Spleen (tissue), 13 donors: ENCODE results near the gene SLC19A2. TPM values are rescaled to one million over a fixed set of nuclear protein-coding genes. Genes with fewer than 3 reads are reported as not detected.
"Not testable (repeated sequence)": the region's sequence is repeated elsewhere in the genome, so short reads cannot be mapped to it uniquely, and the experiment has no call there.

Experiments
- DNase-seq: peaks from one replicate; pipeline ENCODE4 v3.0.0-alpha.2; 2020
- H3K27ac ChIP-seq, 8 donors: fragments of 200-600 bp; sonication (generic) in 7 of 8; 1 replicate in 4 of 8; 2 replicates in 4 of 8; pipeline versions ENCODE4 v1.5.0 to v1.8.0; 2016 to 2021; ENCODE audit warnings: inconsistent platforms in 4 of 8, mild to moderate bottlenecking in 4 of 8, moderate library complexity in 1 of 8
- H3K27me3 ChIP-seq, 7 donors: fragments of 200-600 bp; sonication (generic) in 6 of 7; replicated peaks in 1 of 7; 1 replicate in 4 of 7; 2 replicates in 3 of 7; pipeline versions ENCODE4 v1.5.0 to v1.8.0; 2016 to 2021; ENCODE audit warnings: inconsistent platforms in 3 of 7, mild to moderate bottlenecking in 1 of 7
- H3K36me3 ChIP-seq, 6 donors: fragments of 200-600 bp; sonication (generic) in 5 of 6; 1 replicate in 4 of 6; 2 replicates in 2 of 6; pipeline versions ENCODE4 v1.5.0 to v1.8.0; 2016 to 2021; ENCODE audit warnings: inconsistent platforms in 2 of 6
- H3K4me1 ChIP-seq, 6 donors: fragments of 200-600 bp; sonication (generic) in 5 of 6; 1 replicate in 3 of 6; 2 replicates in 3 of 6; pipeline versions ENCODE4 v1.5.0 to v1.8.0; 2016 to 2021; ENCODE audit warnings: inconsistent platforms in 3 of 6
- H3K4me3 ChIP-seq, 8 donors: fragments of 200-600 bp; sonication (generic) in 7 of 8; 1 replicate in 4 of 8; 2 replicates in 4 of 8; pipeline versions ENCODE4 v1.5.0 to v1.8.0; 2016 to 2021; ENCODE audit warnings: inconsistent platforms in 4 of 8, mild to moderate bottlenecking in 4 of 8, moderate library complexity in 2 of 8
- H3K9me3 ChIP-seq, 8 donors: fragments of 200-600 bp; sonication (generic) in 7 of 8; 1 replicate in 4 of 8; 2 replicates in 4 of 8; pipeline versions ENCODE4 v1.5.0 to v1.8.0; 2016 to 2021; ENCODE audit warnings: inconsistent platforms in 4 of 8
- POLR2A ChIP-seq, 3 donors: fragments of 450-650 bp; IDR thresholded peaks; one replicate each; pipeline ENCODE4 v1.5.1; 2017; ENCODE audit warnings: antibody characterized with exemption in 3 of 3, mild to moderate bottlenecking in 1 of 3
- POLR2AphosphoS5 ChIP-seq, 3 donors: sonication (generic); formaldehyde crosslinking; IDR thresholded peaks; one replicate each; pipeline ENCODE4 v1.5.1; 2017; ENCODE audit warnings: antibody characterized with exemption in 3 of 3
- WGBS, 5 donors: extraction: QIAGEN DNeasy Blood & Tissue Kit in 3 of 5; methylation state at CpG; one replicate each; pipeline versions ENCODE4 v1.1.5 to v1.1.7; 2013 to 2018; 5-methylcytosine and 5-hydroxymethylcytosine counted together
- intact Hi-C: fragments of 100-400 bp; cut with DNase I; formaldehyde crosslinking; loops from one replicate; pipeline ENCODE4 v1.15.0; 2023; ENCODE audit warnings: low total_unique reads
- long read RNA-seq, 2 donors: transcript quantifications; one replicate each; lab custom pipeline, GENCODE V29; 2026
- polyA plus RNA-seq, 3 donors: library from polyadenylated mRNA; stranded (reverse); fragments of 200-250 nt; gene quantifications; one replicate each; pipeline ENCODE4 v1.2.1, GENCODE V29; 2013
- total RNA-seq, 7 donors: library from RNA; depleted of rRNA in 3 of 7; stranded (reverse); fragments of >200 nt in 3 of 7; fragmentation: NEBNext Ultra II Directional in 4 of 7; extraction: Animal tissue kit (Norgen Biotek cat#: 25700) in 4 of 7; gene quantifications; one replicate each; pipeline versions ENCODE4 v1.1.0 to v1.2.1, GENCODE V29; 2016 to 2021
- TF ChIP-seq, protein P1 (sequence below), 11 experiments: fragments of 200-600 bp in 7 of 11; fragments of 450-650 bp in 4 of 11; sonication (generic) in 4 of 11; IDR thresholded peaks in 8 of 11; conservative IDR thresholded peaks in 3 of 11; 1 replicate in 7 of 11; 2 replicates in 4 of 11; pipeline versions ENCODE4 v1.4.0 to v1.8.0; 2016 to 2021; ENCODE audit warnings: antibody characterized with exemption in 11 of 11, inconsistent platforms in 4 of 11, mild to moderate bottlenecking in 1 of 11
- donor health status: healthy with polysubstance abuse.
- donor health status: DM: no; HTN: no; CAD: no; lungs with moderate emphysema.
- donor health status: DM: no; HTN: no; CAD: no.
- donor health status: Bipolar disorder and iron deficiency.
- donor health status: healthy.
- donor health status: DM: no; HTN: no; CAD: no.
- donor health status: DM: yes; HTN: yes; CAD: no.

SLC19A2 gene, protein sequence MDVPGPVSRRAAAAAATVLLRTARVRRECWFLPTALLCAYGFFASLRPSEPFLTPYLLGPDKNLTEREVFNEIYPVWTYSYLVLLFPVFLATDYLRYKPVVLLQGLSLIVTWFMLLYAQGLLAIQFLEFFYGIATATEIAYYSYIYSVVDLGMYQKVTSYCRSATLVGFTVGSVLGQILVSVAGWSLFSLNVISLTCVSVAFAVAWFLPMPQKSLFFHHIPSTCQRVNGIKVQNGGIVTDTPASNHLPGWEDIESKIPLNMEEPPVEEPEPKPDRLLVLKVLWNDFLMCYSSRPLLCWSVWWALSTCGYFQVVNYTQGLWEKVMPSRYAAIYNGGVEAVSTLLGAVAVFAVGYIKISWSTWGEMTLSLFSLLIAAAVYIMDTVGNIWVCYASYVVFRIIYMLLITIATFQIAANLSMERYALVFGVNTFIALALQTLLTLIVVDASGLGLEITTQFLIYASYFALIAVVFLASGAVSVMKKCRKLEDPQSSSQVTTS
- 1 to 10 TPM; 2.4 to 6.7 (median 3.9) TPM for total RNA-seq
- polyA plus RNA-seq, result 1 to 10 TPM; 2.0 to 4.0 (median 3.4) TPM
- long read RNA-seq, donor 1, partial matches to known transcripts, result 0 of 1 reads
- long read RNA-seq, donor 1, other reads (novel, unspliced or antisense), result 0 of 1 reads
- long read RNA-seq, donor 2, result 0 reads

DNA sequence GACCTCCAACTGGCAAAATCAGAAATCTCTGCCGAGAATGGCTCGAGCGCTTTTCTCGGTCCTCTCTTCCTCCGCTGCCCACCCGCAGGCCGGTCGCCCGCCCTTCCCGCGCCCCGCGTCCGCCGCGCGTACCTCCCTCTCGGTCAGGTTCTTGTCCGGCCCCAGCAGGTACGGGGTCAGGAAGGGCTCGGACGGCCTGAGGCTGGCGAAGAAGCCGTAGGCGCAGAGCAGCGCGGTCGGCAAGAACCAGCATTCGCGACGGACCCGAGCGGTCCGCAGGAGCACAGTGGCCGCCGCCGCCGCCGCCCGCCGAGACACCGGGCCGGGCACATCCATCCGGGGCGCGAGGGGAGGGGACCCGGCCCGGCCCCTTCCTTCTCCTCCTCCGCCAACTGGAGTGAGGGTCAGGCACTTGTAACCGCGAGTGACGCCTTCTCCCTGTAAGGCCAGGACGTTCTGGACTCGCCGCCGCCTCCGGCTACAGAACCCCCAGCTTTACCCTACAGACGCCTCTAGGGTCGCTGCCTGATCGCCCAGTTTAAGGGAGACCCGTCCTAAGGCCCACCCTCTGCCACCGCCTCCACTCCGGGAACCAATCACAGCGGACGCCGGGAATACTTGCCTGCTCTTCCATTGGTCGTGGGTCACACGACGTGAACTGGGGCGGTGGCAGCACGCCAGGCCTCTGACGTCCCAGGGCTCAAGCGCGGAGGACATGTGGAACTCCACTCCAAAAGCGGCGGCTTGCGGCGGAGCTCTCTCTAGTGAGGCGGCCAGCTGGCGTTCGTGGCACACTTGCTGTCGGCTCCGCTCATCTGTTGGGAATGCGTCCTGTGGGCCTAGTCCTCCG lies at the start of gene SLC19A2:
TSS of gene SLC19A2 (minus strand) at position 514 of the 850 bp plus-strand sequence. CDS start at position 336, 178 bp downstream.
- peak; percentile 93 to 96 (median 96) for TF ChIP-seq POLR2AphosphoS5 (IDR thresholded peaks at IDR 0.05)
- TF ChIP-seq POLR2A (IDR thresholded peaks at IDR 0.05), result peak in 1 of 3 donors; percentile 75
- TF ChIP-seq, protein P1, sequence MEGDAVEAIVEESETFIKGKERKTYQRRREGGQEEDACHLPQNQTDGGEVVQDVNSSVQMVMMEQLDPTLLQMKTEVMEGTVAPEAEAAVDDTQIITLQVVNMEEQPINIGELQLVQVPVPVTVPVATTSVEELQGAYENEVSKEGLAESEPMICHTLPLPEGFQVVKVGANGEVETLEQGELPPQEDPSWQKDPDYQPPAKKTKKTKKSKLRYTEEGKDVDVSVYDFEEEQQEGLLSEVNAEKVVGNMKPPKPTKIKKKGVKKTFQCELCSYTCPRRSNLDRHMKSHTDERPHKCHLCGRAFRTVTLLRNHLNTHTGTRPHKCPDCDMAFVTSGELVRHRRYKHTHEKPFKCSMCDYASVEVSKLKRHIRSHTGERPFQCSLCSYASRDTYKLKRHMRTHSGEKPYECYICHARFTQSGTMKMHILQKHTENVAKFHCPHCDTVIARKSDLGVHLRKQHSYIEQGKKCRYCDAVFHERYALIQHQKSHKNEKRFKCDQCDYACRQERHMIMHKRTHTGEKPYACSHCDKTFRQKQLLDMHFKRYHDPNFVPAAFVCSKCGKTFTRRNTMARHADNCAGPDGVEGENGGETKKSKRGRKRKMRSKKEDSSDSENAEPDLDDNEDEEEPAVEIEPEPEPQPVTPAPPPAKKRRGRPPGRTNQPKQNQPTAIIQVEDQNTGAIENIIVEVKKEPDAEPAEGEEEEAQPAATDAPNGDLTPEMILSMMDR (IDR thresholded peaks at IDR 0.05 in 8 of 11, conservative IDR thresholded peaks at IDR 0.05 in 3 of 11), result peak in 10 of 11 experiments; percentile 29 to 65 (median 48)
- Histone ChIP-seq H3K9me3 (no peaks in the 10 kb centered on the region), H3K27me3 (no peaks in the 10 kb centered on the region), H3K36me3 (no peaks in the 10 kb centered on the region), H3K27ac (peak within 1 kb of the TSS; percentile 78 to 93 (median 90)), H3K4me3 (peak within 1 kb of the TSS; percentile 68 to 90 (median 84)), H3K4me1 (peaks cover 13 to 40% (median 25%) of the 10 kb centered on the region in 6 donors)
- peak; percentile 99 for DNase-seq
- intact Hi-C loops, result no loop called here
- WGBS, 5 donors, result 0 to 1% (median 0%) methylated on average over 11 to 85 of the region's 85 CpGs

DNA sequence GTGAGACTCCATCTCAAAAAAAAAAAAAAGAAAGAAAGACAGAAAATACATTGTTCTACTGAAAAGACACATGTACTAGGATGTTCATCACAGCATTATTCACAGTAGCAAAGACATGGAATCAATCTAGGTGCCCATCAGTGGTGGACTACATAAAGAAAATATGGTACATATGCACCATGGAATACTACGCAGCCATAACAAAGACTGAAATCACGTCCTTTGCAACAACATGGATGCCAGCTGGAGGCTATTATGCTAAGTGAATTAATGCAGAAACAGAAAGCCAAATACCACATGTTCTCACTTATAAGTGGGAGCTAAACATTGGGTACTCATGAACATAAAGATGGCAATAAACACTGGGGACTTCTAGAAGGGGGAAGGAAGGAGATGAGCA lies 48.9 kb upstream of the SLC19A2 start:
- TF ChIP-seq POLR2A (IDR thresholded peaks at IDR 0.05) (no peak), POLR2AphosphoS5 (IDR thresholded peaks at IDR 0.05) (no peak)
- TF ChIP-seq, protein P1 (IDR thresholded peaks at IDR 0.05 in 8 of 11, conservative IDR thresholded peaks at IDR 0.05 in 3 of 11), result no peak
- no peaks in the 10 kb centered on the region for H3K27me3 ChIP-seq
- H3K9me3 ChIP-seq, result no peaks in the 10 kb centered on the region
- H3K36me3 ChIP-seq, result peaks cover 0 to 10% (median 0%) of the 10 kb centered on the region in 6 donors
- no peaks in the 10 kb centered on the region for H3K4me1 ChIP-seq
- no peak overlapping the region for H3K27ac ChIP-seq
- intact Hi-C loops, result no loop called here
- 87 to 96% (median 94%) methylated on average over 2 of the region's 2 CpGs for WGBS, 5 donors
- no peak for DNase-seq
- H3K4me3 ChIP-seq, result no peak overlapping the region

DNA sequence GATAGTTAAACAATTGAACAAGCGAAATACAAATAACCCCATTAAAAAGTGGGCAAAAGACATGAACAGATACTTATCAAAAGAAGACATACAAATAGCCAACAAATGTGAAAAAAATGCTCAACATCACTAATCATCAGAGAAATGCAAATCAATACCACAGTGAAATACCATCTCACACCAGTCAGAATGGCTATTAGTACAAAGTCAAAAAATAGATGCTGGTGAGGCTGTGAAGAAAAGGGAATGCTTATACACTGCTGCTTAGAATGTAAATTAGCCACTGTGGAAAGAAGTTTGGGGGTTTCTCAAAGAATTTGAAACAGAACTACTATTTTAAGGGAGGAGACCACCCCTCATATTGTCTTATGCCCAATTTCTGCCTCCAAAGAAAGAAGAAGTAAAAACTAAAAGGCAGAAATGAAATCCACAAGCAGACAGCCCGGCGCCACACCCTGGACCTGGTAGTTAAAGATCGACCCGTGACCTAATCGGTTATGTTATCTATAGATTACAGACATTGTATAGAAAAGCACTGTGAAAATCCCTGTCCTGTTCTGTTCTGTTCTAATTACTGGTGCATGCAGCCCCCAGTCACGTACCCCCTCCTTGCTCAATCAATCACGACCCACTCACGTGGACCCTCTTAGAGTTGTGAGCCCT lies 47.9 kb upstream of the SLC19A2 start:
- H3K4me3 ChIP-seq, H3K4me1 ChIP-seq, intact Hi-C loops, H3K27ac ChIP-seq, H3K9me3 ChIP-seq, DNase-seq, H3K27me3 ChIP-seq: not testable (repeated sequence)
- peaks cover 0 to 16% (median 0%) of the 10 kb centered on the region in 6 donors for H3K36me3 ChIP-seq
- WGBS, 5 donors, result 80 to 93% (median 85%) methylated on average over 9 of the region's 9 CpGs

DNA sequence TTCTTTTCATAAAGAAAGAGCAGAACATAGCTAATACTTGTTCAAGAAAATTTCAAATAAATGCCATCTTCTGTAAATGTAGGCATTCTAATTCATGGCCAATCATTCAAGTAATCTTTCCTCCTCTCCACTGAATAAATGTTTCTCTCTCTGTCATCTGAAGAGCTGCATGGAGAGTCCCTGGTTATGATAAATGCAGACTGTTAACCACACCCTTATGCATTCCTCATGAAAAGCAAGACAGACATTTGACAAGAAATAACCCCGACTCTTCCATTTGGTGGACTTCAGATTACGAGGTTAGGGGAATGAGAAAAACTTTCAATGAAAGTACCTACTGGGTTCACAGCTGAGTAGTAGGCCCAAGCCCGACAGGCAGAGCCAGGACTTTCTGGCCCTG lies 44.7 kb upstream of the SLC19A2 start:
- TF ChIP-seq POLR2AphosphoS5 (IDR thresholded peaks at IDR 0.05) (no peak), POLR2A (IDR thresholded peaks at IDR 0.05) (no peak)
- TF ChIP-seq, protein P1 (IDR thresholded peaks at IDR 0.05 in 8 of 11, conservative IDR thresholded peaks at IDR 0.05 in 3 of 11), result no peak
- no peak for DNase-seq
- Histone ChIP-seq H3K4me3 (no peak overlapping the region), H3K9me3 (no peaks in the 10 kb centered on the region), H3K36me3 (peaks cover 0 to 28% (median 0%) of the 10 kb centered on the region in 6 donors), H3K4me1 (peaks cover 0 to 10% (median 0%) of the 10 kb centered on the region in 6 donors), H3K27me3 (no peaks in the 10 kb centered on the region), H3K27ac (no peak overlapping the region)
- WGBS, 5 donors, result 58 to 93% (median 85%) methylated on average over 3 of the region's 3 CpGs
- intact Hi-C loops, result no loop called here
